ENCODE data around the gene HOXA5. TPM values are rescaled to one million over a fixed set of nuclear protein-coding genes. Genes with fewer than 3 reads are reported as not detected.
A peak's percentile ranks its signal among the peaks of the same experiment; 100 is the strongest.

HOXA5 gene
- total RNA-seq, 2 donors from 2014 or later = 9.6 to 18.7 TPM

GRCh38 chr7:27171325-27171636 is 27.8 kb upstream of the HOXA5 start:
- intact Hi-C loops (cut with DNase I) = no loop called here
- no peaks in the 10 kb centered on the region for H3K9me3 ChIP-seq
- peak overlapping the region; percentile 94 for H3K27ac ChIP-seq
- no peak for TF ChIP-seq CTCF (IDR thresholded peaks at IDR 0.05)
- no peak for DNase-seq
- H3K9ac ChIP-seq (ENCODE audit: low read depth in 2 of 2, low read length in 2 of 2) = peak overlapping the region; percentile 31 to 98
- no peaks in the 10 kb centered on the region for H3K4me1 ChIP-seq
- peak overlapping the region; percentile 57 for H3K4me3 ChIP-seq
- H3K36me3 ChIP-seq = no peaks in the 10 kb centered on the region
- H3K27me3 ChIP-seq = peaks cover 12% of the 10 kb centered on the region

- Histone ChIP-seq H3K4me1 (no peaks in the 10 kb centered on the region), H3K27me3 (peaks cover 17% of the 10 kb centered on the region), H3K9me3 (no peaks in the 10 kb centered on the region), H3K4me3 (peak overlapping the region; percentile 57), H3K9ac (ENCODE audit: low read depth in 2 of 2, low read length in 2 of 2) (peak overlapping the region; percentile 91 to 98), H3K27ac (peak overlapping the region; percentile 94), H3K36me3 (no peaks in the 10 kb centered on the region)
- TF ChIP-seq CTCF (IDR thresholded peaks at IDR 0.05) = no peak
- no peak for DNase-seq
- intact Hi-C loops (cut with DNase I) = no loop called here
These were observed 27.2 kb upstream of the HOXA5 start for GRCh38 chr7:27170426-27171324.

GRCh38 chr7:27169658-27170425 is 26.4 kb upstream of the HOXA5 start:
- Histone ChIP-seq H3K4me1 (no peaks in the 10 kb centered on the region), H3K9me3 (no peaks in the 10 kb centered on the region), H3K27ac (peak overlapping the region; percentile 94), H3K27me3 (peaks cover 17% of the 10 kb centered on the region), H3K9ac (ENCODE audit: low read depth in 2 of 2, low read length in 2 of 2) (peak overlapping the region; percentile 91 to 98), H3K36me3 (no peaks in the 10 kb centered on the region), H3K4me3 (peak overlapping the region; percentile 57)
- intact Hi-C loops (cut with DNase I) = loop anchor here (5.0 kb wide), 1 partner anchor 1313 kb away; no protein-coding TSS in a partner anchor
- DNase-seq = no peak
- no peak for TF ChIP-seq CTCF (IDR thresholded peaks at IDR 0.05)

- peak overlapping the region; percentile 91 to 98 for H3K9ac ChIP-seq (ENCODE audit: low read depth in 2 of 2, low read length in 2 of 2)
- H3K27ac ChIP-seq = peak overlapping the region; percentile 94
- H3K4me1 ChIP-seq = no peaks in the 10 kb centered on the region
- peak overlapping the region; percentile 57 for H3K4me3 ChIP-seq
- peaks cover 8% of the 10 kb centered on the region for H3K27me3 ChIP-seq
- intact Hi-C loops (cut with DNase I) = loop anchor here (5.0 kb wide), 1 partner anchor 1311 kb away; no protein-coding TSS in a partner anchor
- no peaks in the 10 kb centered on the region for H3K9me3 ChIP-seq
- H3K36me3 ChIP-seq = no peaks in the 10 kb centered on the region
- TF ChIP-seq CTCF (IDR thresholded peaks at IDR 0.05) = no peak
- peak; percentile 76 for DNase-seq
These were observed 24.9 kb upstream of the HOXA5 start for GRCh38 chr7:27168265-27168947.

- intact Hi-C loops (cut with DNase I) = loop anchor here (5.0 kb wide), 1 partner anchor 1311 kb away; no protein-coding TSS in a partner anchor
- peak overlapping the region; percentile 57 for H3K4me3 ChIP-seq
- no peaks in the 10 kb centered on the region for H3K36me3 ChIP-seq
- no peaks in the 10 kb centered on the region for H3K9me3 ChIP-seq
- H3K9ac ChIP-seq (ENCODE audit: low read depth in 2 of 2, low read length in 2 of 2) = peak overlapping the region; percentile 91 to 98
- H3K4me1 ChIP-seq = no peaks in the 10 kb centered on the region
- TF ChIP-seq CTCF (IDR thresholded peaks at IDR 0.05) = no peak
- peak overlapping the region; percentile 94 for H3K27ac ChIP-seq
- H3K27me3 ChIP-seq = peaks cover 7% of the 10 kb centered on the region
- DNase-seq = no peak
These were observed 24.4 kb upstream of the HOXA5 start for GRCh38 chr7:27167916-27168264.

Data from colonic mucosa (tissue), 4 donors.